Glomerular endothelial cell (primary cell): Measurements from ENCODE around the gene EXD3. TPM values are rescaled to one million over a fixed set of nuclear protein-coding genes. Genes with fewer than 3 reads are reported as not detected.
"Not testable (repeated sequence)": the region's sequence is repeated elsewhere in the genome, so short reads cannot be mapped to it uniquely, and the experiment has no call there.

ENCODE experiments used
- DNase-seq: peaks from one replicate; pipeline ENCODE4 v3.0.0-alpha.2; 2011; ENCODE audit warnings: low read depth, low spot score; ENCODE audit errors: extremely low read depth
- total RNA-seq: library from RNA; depleted of rRNA; stranded (reverse); fragments of >200 nt; gene quantifications from 2 replicates; pipeline ENCODE4 v1.2.3, GENCODE V29; 2015

The EXD3 gene
- total RNA-seq, 1 donor from 2014 or later, result 32.6 TPM

DNA sequence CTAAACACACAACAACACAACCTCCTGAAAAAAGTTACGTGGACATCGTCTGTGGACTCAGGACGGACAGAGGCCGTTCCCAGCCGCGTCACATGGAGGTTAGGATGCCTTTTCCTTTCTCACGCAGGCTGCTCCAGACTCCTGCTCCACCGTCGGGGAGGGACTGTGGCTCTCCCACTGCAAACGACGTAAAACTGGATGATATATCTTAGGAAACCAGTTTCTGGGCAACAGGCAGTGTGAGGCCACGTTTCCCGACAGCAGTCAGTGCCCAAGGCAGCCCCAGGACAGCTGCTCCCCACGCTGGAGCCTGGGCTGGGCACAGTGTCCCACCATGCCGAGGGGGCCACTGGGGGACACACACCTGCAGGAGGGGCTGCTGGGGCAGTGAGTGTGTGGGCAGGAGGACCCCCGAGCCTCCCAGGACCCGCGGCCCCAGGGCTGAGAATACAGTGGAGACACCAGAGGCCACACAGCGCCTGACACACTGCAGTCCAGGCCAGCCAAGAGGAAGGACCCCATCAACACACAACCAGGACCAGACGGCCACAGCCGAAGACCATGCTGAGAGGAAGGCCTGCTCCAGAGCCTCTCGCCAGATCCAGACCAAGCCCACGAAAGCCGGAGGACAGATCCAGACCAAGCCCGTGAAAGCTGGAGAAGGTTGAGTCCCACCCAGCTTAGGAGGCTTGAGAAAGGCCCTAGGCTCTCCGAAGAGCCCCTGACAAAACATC lies 26.2 kb downstream of the EXD3 start:
- no peak for DNase-seq

DNA sequence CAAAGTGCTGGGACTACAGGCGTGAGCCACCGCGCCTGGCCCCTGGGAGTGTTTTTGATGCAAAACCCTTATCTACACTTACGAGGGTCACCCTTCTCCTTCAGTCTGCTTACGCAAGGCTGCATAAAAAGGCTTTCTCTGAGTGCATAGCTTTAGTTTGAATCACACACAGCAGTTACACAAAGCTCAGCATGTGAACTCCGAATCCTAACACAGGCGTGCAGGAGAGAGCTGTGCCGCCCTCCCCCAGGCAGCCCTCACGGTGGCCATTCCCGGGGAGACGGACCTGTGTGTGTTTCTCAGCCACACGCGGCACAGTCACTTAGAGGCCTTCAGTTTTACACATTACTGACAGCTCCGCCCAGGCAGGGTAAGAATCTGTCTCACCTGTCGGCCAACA lies 26.7 kb downstream of the EXD3 start:
- no peak for DNase-seq

DNA sequence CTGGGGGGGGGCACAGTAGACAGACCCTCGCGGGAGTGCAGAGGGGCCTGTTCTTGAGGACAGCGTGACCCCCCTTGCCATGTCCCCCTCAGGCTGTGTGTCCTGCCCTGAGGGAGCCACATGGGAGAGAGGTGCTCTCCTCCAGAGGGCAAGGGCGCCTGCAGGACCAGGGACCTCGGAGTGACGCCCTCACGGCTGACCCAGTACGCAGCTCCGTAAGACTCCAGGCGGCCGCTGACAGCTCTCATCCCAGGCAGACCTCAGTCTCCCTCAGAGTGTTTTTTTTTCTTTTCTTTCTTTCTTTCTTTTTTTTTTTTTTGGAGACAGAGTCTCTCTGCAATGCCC lies 27.3 kb downstream of the EXD3 start:
- DNase-seq, result no peak

DNA sequence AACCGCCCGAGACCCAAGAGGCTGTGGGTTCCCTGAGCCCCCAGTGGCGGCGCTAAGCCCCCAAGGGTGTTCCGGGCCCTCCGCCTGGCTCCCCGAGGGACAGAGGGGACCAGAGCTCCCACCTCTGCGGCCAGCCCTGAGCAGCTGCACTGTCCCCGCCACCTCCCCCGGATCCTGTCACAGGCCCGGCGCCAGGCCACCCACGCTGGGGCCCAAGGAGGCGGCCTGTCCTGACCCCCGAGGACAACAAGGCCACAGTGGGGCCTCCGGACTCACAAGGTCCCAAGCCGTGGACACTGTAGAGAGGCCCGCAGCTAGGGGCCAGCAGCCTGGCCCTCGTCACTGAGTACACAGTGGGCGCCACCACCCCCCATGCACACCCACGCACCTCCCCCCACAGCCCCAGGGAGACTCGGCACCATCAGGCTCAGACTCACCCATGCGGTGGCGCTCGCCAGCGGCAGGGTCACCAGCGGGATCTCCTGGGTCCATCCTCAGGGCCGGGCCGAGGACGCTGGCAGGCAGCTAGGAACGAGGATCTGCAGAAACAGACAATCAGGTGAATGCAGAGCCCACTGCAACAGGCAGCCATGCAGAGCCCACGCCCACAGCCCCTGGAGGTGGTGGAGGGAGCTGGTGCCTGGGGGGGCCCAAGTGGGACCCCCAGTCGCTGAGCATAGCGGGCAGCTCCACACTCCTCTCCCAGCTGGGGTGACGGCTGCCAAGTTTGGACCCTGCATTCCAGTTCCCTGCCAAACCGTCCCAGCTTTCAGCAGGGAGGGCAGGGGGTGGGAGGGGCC lies 27.9 kb downstream of the EXD3 start:
- no peak for DNase-seq

DNA sequence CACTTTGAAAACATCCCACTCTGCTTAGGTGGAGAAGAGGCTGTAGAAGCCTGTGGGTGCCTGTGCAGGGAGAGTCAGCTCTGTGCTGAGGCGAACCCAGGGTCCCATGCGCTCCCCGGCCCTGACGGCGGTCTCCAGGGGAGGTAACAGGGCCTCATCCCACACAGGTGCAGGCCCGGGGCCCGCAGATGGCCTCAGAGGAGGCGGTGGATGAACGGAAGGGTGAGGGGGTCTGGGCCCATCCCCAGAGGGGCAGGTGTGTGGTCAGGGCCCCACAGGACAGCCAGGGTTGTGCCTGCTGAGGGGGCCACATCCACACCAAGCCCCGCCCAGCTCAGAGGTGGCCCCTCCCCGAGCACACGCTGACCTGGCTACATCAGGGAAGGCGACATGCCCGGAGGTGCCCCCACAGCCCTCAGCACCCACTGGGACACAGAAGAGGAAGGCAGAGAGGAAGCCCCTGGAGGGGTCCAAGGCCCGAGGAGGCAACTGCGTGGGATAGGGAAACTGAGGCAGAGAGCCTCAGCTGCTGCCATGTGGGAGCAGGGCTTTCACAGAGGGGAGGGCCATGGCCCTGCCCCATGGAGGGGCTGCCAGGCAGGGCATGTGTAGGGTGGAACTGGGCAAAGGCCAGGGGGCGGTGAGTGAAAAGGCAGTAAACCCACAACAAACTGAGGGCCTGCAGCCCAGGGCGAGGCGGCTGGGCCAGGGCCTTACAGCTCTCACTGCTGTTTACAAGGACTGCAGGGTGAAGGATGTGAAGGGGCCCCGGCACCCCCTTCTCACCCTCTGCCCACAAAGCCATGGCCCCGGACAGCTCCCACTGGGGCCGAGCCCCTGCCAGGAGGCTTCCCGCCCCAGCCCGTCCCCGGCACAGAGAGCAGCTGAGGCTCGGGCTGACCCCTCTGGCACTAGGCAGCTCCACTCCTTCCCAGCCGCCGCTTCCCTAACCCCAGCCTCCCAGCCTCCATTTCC lies 29.5 kb downstream of the EXD3 start:
- DNase-seq, result no peak

DNA sequence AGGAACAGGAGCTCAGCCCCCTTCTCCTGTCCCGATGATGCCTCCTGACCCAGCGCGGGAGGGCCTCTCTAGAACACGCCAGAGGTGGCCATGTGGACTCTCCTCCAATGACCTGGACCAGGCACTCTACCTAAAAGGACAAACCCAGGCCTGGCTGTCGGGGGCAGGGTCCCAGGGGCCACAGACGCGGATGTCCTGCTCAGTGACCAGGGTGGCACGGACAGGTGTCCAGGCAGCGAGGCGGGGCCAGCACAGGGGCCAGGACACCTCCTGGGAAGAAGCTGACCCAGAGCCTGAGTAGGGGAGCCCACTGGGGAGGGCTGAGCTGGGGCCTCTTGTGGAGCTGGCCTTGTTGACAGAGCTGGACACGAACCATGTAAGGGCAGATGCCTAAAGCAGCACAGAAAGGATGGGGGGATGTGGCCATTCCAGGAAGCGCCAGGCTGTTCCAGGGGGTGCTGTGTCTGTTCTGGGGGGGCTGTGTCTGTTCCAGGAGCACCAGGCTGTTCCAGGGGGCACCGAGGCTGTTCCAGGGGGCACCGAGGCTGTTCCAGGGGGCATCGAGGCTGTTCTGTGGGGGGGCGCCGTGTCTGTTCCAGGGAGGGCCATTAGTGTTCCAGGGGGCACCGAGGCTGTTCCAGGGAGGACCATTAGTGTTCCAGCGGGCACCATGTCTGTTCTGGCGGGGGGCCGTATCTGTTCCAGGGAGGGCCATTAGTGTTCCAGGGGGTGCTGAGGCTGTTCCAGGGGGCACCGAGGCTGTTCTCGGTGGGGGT lies 30.5 kb downstream of the EXD3 start:
- DNase-seq, result no peak

DNA sequence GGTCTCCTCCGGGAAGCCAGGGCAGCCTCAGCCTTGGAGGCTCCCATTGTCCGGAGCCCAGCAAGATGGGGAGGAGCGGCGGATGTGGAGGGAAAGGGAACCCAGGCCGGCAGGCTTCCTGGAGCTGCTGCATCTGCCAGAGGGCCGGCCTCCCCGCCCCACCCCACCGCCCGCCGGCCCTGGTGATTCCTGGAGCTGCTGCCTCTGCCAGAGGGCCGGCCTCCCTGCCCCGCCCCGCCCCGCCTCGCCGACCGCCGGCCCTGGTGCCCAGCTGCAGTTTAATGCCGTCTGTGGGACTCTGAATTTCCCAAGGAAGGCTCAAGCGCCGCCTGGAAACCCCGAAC lies 31.6 kb downstream of the EXD3 start:
- no peak for DNase-seq

DNA sequence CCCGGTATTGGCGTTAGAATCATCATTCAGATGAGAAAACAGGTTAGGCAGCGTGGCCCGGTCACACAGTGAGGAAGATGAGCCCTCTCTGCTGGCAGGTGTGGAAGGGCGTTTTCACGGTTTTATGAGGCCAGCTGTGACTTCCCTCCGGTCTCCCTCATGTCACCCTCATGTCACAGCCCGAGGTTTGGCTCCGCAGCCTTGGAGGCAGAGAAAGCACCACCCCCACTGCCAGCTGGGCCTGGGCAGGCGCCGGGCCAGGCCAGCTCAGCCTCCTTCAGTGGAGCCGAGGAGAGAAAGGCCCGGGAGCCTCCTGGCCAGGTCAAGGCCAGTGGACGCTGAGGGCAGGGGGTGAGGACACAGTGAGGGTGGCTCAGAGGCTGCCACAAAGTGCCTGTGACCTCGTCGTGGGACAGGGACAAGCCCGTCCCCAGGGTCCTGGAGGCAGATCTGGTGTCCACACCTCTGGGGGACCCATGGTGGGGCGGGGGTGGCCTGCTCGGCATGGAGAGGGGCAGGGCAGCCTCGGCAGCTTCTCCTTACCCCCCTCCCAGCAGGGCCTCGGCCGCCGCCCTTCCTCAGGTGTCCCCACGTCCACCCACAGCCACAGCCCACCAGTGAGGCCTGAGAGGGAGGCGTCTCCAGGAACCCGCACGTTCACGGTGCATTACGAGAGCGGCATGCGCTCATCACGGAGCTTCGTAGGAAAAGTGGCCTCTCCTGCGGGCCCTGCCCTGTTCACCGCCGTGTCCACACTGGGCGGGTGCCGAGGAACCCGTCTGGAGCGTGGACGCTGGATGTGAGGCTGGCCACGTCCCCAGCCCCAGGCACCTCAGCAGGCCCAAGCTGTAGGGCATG lies 32.2 kb downstream of the EXD3 start:
- no peak for DNase-seq

DNA sequence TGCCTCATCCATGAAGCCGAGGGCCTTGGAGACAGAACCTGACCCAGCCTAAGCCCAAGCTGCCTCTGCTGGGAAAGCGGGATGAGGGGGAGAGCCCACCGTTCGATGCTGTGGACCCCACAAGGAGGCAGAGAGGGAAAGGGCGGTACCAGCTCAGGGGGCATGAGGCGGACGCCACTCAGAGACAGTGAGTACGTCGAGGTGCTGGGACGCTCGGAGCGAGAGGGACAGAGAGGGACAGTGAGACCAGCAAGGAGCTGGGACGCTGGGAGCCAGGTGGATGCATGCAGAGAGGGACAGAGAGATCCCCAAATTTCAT lies 33.6 kb downstream of the EXD3 start:
- no peak for DNase-seq

DNA sequence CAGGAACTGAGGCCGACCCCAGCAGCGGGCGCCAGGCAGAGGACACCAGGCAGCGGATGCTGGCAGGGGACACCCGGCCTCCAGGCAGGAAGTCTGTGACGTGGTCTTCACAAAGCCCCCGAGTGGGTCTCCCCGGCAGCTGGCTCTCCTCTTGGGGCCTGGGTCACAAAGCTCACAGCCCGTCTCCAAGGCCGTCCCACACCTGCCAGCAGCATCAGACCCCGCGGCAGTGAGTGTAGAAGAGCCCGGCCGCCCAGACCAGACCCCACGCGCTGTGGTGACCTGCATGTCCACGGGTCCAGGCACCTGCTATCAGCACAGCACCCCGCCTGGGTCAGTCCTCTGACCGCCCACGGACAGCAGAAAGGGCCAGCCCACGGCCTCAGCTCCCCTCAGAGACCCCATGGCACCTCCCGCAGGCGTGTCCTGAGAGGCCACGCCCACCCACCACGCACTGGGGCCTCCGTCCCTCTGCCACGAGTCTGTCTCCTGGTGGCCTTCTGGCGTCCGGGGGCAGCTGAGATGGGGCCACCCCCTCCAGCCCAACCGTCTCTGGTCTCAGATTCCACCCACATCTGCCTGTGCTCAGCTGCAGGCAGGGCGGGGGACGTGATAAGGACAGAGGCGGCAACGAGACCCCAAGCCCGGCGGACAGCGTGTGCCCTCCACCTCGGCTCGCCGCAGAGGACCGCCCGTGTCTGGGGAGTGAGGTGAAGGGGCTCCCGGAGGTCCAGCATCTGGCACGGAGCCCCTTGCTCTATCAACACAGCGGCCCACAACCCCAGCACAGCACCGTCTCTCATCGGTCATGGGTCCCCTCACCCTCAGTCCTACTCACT lies 34.2 kb downstream of the EXD3 start:
- no peak for DNase-seq

DNA sequence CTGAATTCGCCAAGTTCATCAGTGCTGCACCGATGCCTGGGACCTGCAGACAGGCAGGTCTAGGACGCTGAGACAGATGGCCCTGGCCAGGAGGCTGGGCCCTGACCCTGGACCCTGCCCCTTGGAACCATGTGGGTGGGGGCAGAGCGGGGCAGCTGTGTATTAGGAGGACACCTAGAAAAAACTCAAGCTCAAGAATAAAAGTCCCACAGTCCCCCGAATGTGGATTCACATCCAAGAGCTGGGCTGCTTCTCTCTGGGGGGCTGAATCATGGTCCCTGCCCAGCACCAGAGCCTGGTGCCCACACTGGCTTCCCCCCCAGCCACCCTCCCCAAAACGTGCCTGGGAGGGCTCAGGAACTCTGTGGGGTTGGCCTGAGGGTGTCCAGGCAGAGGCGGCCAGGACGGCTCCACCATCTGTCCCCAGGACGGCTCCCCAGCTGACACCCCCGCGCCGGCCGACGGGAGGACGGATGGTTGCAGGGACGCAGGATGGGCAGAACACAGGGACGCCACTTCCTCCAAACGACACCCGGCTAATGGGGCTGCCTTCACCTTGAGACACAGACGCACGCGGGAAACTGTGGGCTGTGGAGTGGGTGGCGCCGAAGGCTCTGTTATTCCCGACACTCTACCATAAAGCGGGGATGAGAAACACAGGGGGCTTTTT lies 34.9 kb downstream of the EXD3 start:
- no peak for DNase-seq

DNA sequence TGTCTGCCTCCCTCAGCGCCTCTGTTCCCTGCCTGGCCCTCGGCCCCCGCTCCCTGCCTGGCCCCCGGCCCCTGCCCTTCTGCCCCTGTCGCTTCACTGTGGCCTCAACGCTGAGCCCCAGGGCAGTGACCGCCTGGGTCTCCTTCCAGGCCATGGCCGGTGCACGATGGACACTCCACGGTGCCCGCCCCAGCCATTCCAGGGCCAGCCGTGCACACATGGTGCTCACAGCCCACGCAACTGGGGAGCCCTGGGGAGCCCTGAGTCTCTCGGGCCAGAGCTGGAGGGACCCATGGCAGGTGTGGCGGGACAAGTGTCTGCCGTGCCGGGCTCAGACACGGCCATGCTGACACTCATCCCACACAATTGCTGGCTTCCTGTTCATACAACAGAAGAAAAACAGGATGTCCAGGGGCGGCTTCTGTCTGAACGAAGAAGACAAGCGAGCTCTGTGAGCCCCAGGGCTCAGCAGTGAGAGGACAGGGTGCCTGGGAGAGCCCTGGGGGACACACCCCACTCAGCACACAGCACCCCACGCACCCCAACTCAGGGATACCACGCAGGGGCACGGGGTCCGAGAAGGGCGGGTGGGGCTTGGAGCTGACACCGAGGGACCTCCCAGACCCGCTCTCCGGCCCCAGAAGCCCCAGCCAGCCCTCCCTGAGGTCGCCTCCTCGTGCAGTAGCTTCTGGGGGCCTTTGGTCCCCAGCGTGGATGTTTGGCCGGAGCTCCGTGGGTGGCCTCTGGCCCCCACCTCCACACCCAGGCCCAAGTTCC lies 35.7 kb downstream of the EXD3 start:
- DNase-seq, result no peak

DNA sequence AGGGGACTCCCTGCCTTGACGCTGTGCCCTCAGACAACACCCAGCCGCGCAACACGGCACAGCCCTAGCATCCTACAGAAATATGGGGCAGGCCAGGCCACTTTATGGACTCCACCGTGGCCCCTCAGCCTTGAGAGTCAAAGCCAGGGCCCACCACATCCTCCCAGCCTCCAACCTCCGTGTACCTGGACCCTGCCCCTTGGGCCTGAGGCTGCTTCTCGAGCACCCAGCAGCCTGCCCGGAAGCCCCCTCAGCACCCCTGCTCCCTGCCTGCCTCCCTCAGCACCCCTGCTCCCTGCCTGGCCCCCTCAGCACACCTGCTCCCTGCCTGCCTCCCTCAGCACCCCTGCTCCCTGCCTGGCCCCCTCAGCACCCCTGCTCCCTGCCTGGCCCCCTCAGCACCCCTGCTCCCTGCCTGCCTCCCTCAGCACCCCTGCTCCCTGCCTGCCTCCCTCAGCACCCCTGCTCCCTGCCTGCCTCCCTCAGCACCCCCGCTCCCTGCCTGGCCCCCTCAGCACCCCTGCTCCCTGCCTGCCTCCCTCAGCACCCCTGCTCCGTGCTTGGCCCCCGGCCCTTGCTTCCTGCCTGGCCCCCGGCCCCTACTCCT lies 36.4 kb downstream of the EXD3 start:
- not testable (repeated sequence) for DNase-seq

DNA sequence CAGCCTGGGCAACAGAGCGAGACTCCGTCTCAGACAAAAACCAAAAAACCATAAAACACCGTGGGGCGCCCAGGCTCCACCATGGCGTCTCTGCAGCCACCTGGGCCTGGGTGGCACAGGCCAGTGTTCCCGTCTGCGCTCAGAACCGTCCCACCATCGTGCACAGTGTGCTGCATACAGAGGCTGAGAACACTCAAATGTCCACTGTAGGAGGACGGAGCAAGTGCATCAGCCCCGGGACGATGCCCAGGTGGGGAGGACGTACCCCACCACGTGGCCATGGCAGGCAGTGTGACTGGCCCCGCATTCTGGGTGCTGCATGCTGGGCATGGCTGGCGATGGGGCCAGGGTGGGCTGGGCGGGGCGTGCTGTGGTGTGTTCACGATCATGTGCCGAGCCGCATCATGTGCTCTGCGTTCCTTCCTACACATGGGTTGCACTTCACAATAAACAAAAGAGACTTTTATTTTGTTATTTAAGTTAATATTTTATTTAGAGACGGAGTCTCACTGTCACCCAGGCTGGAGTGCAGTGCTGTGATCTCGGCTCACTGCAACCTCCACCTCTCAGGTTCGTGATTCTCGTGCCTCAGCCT lies 37.8 kb downstream of the EXD3 start:
- DNase-seq, result no peak

DNA sequence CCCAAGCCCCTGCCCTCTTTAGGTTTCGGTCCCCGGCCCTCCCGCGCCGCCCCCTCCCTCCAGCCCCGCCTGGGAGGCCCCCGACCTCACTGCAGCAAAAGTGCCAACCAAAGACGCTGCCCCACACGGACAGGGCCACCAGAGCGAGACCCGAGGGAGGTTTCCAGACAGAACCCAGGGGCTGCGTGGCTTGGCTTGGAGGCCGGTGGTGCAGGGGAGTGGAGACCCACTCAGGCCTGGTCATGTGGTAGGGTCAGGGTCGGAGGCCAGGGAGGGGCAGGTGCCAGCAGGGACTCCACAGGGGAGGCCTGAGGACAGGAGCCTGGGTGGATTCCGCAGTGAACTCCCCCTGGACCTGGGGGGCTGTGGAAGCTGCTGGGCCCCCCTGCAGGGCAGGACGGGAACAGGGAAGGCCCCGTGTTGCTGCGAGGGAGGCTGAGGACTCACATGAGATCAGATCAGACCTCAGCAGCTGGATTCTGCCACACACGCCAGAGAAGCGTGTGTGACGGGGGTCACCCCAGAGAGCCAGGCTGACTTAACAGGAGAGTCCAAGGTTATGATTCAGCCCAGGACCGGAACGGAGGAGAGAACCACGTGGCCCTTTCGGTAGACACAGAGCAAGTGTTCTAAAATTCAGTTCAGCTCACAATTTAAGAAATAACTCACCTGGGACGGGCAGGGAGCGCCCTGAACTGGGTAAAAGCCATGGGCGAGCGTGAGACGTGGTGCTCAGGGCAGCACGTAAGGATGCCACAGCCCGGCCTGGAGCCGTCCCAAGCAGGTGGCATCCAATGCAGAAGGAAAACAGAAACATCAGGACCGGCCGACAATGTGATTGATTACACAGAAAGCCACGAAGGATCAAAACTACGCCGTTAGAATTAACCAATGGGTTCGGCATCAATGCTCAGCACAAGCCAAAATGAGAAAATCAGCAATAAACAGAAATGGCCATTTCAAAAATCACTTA lies 38.9 kb downstream of the EXD3 start:
- no peak for DNase-seq
